ENCODE data around the gene CCDC106.

Gene CCDC106

GRCh38 chr19:55644191-55644833 lies 3.7 kb upstream of the CCDC106 start:
- CTCF ChIA-PET, result interaction anchor here (1.4 to 3.7 kb wide), 3 partner anchors 8 to 9 kb away, joined by 4 to 16 read pairs (median 11); no protein-coding TSS in a partner anchor

GRCh38 chr19:55644842-55645511 lies 3.0 kb upstream of the CCDC106 start:
- POLR2A ChIA-PET, result no interaction called here
- no peak for DNase-seq (ENCODE audit: low read depth, low spot score)
- no peak for TF ChIP-seq CTCF (IDR thresholded peaks at IDR 0.05; ENCODE audit: insufficient read depth, low read length, missing control alignments)
- H3K4me3 ChIP-seq (ENCODE audit: low read depth, low read length), result peak overlapping the region; percentile 74
- CTCF ChIA-PET, result interaction anchor here (1.4 to 5.7 kb wide), 4 partner anchors 8 to 12 kb away, joined by 4 to 51 read pairs (median 9); partner anchors contain the start of gene U2AF2

More at GRCh38 chr19:55644191-55644833, 3.7 kb upstream of the CCDC106 start:
- H3K4me3 ChIP-seq (ENCODE audit: low read depth, low read length), result peak overlapping the region; percentile 74
- POLR2A ChIA-PET, result interaction anchor here (2.5 kb wide), 1 partner anchor 10 kb away, joined by 11 read pairs; the partner anchor contains the start of gene U2AF2
- no peak for DNase-seq (ENCODE audit: low read depth, low spot score)
- TF ChIP-seq CTCF (IDR thresholded peaks at IDR 0.05; ENCODE audit: insufficient read depth, low read length, missing control alignments), result no peak

GRCh38 chr19:55645512-55645881 lies 2.5 kb upstream of the CCDC106 start:
- ChIA-PET CTCF (interaction anchor here (1.4 to 5.7 kb wide), 5 partner anchors 8 to 26 kb away, joined by 4 to 51 read pairs (median 9); partner anchors contain the start of gene U2AF2), POLR2A (no interaction called here)
- no peak for TF ChIP-seq CTCF (IDR thresholded peaks at IDR 0.05; ENCODE audit: insufficient read depth, low read length, missing control alignments)
- DNase-seq (ENCODE audit: low read depth, low spot score), result no peak
- no peak overlapping the region for H3K4me3 ChIP-seq (ENCODE audit: low read depth, low read length)

- peak overlapping the region; percentile 84 for H3K4me3 ChIP-seq (ENCODE audit: low read depth, low read length)
- CTCF ChIA-PET, result interaction anchor here (1.1 to 5.7 kb wide), 5 partner anchors 11 to 179 kb away, joined by 3 to 51 read pairs (median 9); no protein-coding TSS in a partner anchor
- DNase-seq (ENCODE audit: low read depth, low spot score), result no peak
- TF ChIP-seq CTCF (IDR thresholded peaks at IDR 0.05; ENCODE audit: insufficient read depth, low read length, missing control alignments), result no peak
- POLR2A ChIA-PET, result interaction anchor here (0.5 to 1.0 kb wide), 3 partner anchors 9 to 23 kb away, joined by 3 read pairs; partner anchors contain the start of gene ZNF784
Observed at GRCh38 chr19:55646889-55647731, 902 bp upstream of the CCDC106 start.

GRCh38 chr19:55648585-55649267 lies 714 bp downstream of the CCDC106 start:
- H3K4me3 ChIP-seq (ENCODE audit: low read depth, low read length), result peak overlapping the region; percentile 84
- ChIA-PET POLR2A (interaction anchor here (0.6 kb wide), 1 partner anchor 74 kb away, joined by 3 read pairs; no protein-coding TSS in a partner anchor), CTCF (interaction anchor here (0.9 to 5.7 kb wide), 5 partner anchors 11 to 24 kb away, joined by 3 to 51 read pairs (median 5); no protein-coding TSS in a partner anchor)
- no peak for TF ChIP-seq CTCF (IDR thresholded peaks at IDR 0.05; ENCODE audit: insufficient read depth, low read length, missing control alignments)
- no peak for DNase-seq (ENCODE audit: low read depth, low spot score)

Data from AG04449 (cell line).